H9 (cell line): ENCODE results near the gene KRT6B. TPM values are rescaled to one million over a fixed set of nuclear protein-coding genes. Genes with fewer than 3 reads are reported as not detected.

Experiments used
- DNase-seq: peaks from one replicate; pipeline ENCODE4 v3.0.0-alpha.2; 2017
- H2AFZ ChIP-seq: one replicate; pipeline ENCODE4 v1.6.1; 2013; ENCODE audit warnings: mild to moderate bottlenecking, low read length, control low read depth, moderate library complexity
- H2AK5ac ChIP-seq: 2 replicates; pipeline ENCODE4 v1.6.1; 2013; ENCODE audit warnings: low read length, control low read depth, mixed read lengths; ENCODE audit not compliant: insufficient read length
- H2BK120ac ChIP-seq: one replicate; pipeline ENCODE4 v1.6.1; 2013; ENCODE audit warnings: low read depth, mild to moderate bottlenecking, low read length, control low read depth, inconsistent platforms; ENCODE audit not compliant: poor library complexity, severe bottlenecking
- H2BK12ac ChIP-seq: 2 replicates; pipeline ENCODE4 v1.6.1; 2013; ENCODE audit warnings: low read length, control low read depth, mixed read lengths, low read depth; ENCODE audit not compliant: insufficient read length
- H2BK15ac ChIP-seq: 2 replicates; pipeline ENCODE4 v1.6.1; 2013; ENCODE audit warnings: low read depth, low read length, control low read depth
- H2BK20ac ChIP-seq: one replicate; pipeline ENCODE4 v1.6.1; 2013; ENCODE audit warnings: low read depth, mild to moderate bottlenecking, low read length, control low read depth, inconsistent platforms; ENCODE audit not compliant: poor library complexity, severe bottlenecking
- H2BK5ac ChIP-seq: 2 replicates; pipeline ENCODE4 v1.6.1; 2013; ENCODE audit warnings: low read length, control low read depth, mixed read lengths; ENCODE audit not compliant: insufficient read length
- H3K14ac ChIP-seq: 2 replicates; pipeline ENCODE4 v1.6.1; 2013; ENCODE audit warnings: low read length, control low read depth; ENCODE audit not compliant: insufficient read depth
- H3K18ac ChIP-seq: 2 replicates; pipeline ENCODE4 v1.6.1; 2013; ENCODE audit warnings: low read depth, mild to moderate bottlenecking, mixed read lengths, low read length, control low read depth; ENCODE audit not compliant: insufficient read length
- H3K23ac ChIP-seq: 2 replicates; pipeline ENCODE4 v1.6.1; 2013; ENCODE audit warnings: low read length, control low read depth, mixed read lengths, low read depth; ENCODE audit not compliant: insufficient read length
- H3K23me2 ChIP-seq: 2 replicates; pipeline ENCODE4 v1.6.1; 2013; ENCODE audit warnings: low read depth, mild to moderate bottlenecking, mixed read lengths, low read length, control low read depth; ENCODE audit not compliant: insufficient read length, poor library complexity, severe bottlenecking
- H3K27ac ChIP-seq: 2 replicates; pipeline ENCODE4 v1.5.1; 2013; ENCODE audit warnings: low read length, control low read depth, mixed read lengths, low read depth; ENCODE audit not compliant: insufficient read length
- H3K27me3 ChIP-seq: 2 replicates; pipeline ENCODE4 v1.6.1; 2013; ENCODE audit warnings: low read length, control low read depth, inconsistent platforms; ENCODE audit not compliant: insufficient read depth
- H3K4ac ChIP-seq: 2 replicates; pipeline ENCODE4 v1.6.1; 2013; ENCODE audit warnings: low read depth, mild to moderate bottlenecking, control low read depth, inconsistent platforms, low read length, moderate library complexity
- H3K4me1 ChIP-seq: 2 replicates; pipeline ENCODE4 v1.6.1; 2013; ENCODE audit warnings: low read length, control low read depth, inconsistent platforms; ENCODE audit not compliant: insufficient read depth
- H3K4me2 ChIP-seq: 2 replicates; pipeline ENCODE4 v1.6.1; 2013; ENCODE audit warnings: low read length, control low read depth, mixed read lengths; ENCODE audit not compliant: insufficient read length, insufficient read depth
- H3K56ac ChIP-seq: 2 replicates; pipeline ENCODE4 v1.6.1; 2013; ENCODE audit warnings: low read depth, mild to moderate bottlenecking, mixed read lengths, low read length, control low read depth; ENCODE audit not compliant: insufficient read length
- H3K79me1 ChIP-seq: 2 replicates; pipeline ENCODE4 v1.6.1; 2013; ENCODE audit warnings: low read depth, mild to moderate bottlenecking, moderate library complexity, low read length, control low read depth, inconsistent platforms; ENCODE audit not compliant: insufficient read depth, poor library complexity, severe bottlenecking
- H3K79me2 ChIP-seq: 2 replicates; pipeline ENCODE4 v1.6.1; 2013; ENCODE audit warnings: low read length, control low read depth, inconsistent platforms; ENCODE audit not compliant: insufficient read depth
- H3K9ac ChIP-seq: 2 replicates; pipeline ENCODE4 v1.6.1; 2013; ENCODE audit warnings: low read length, control low read depth, mixed read lengths; ENCODE audit not compliant: insufficient read length; ENCODE audit errors: extremely low read depth
- H3K9me3 ChIP-seq: one replicate; pipeline ENCODE4 v1.6.1; 2013; ENCODE audit warnings: low read depth, low read length, inconsistent platforms; ENCODE audit not compliant: control insufficient read depth
- H3T11ph ChIP-seq: one replicate; pipeline ENCODE4 v1.6.1; 2013; ENCODE audit warnings: mild to moderate bottlenecking, low read length, control low read depth, inconsistent platforms
- H4K20me1 ChIP-seq: one replicate; pipeline ENCODE4 v1.6.1; 2013; ENCODE audit not compliant: control insufficient read depth, insufficient read length, insufficient read depth
- H4K5ac ChIP-seq: 2 replicates; pipeline ENCODE4 v1.6.1; 2013; ENCODE audit warnings: low read depth, mild to moderate bottlenecking, mixed read lengths, low read length, control low read depth; ENCODE audit not compliant: insufficient read length
- H4K8ac ChIP-seq: replicated peaks from 2 replicates; pipeline ENCODE4 v1.6.1; 2013; ENCODE audit warnings: low read length, control low read depth, mixed read lengths, low read depth; ENCODE audit not compliant: insufficient read length
- H4K91ac ChIP-seq: 2 replicates; pipeline ENCODE4 v1.6.1; 2013; ENCODE audit warnings: low read depth, mild to moderate bottlenecking, moderate library complexity, mixed read lengths, low read length, control low read depth; ENCODE audit not compliant: insufficient read length
- H3K27ac Mint-ChIP-seq, 3 experiments: 2 replicates in 2 of 3; 3 replicates in 1 of 3; pipeline ENCODE4 v1.8.0; 2020 to 2021; ENCODE audit warnings: mixed read lengths in 3 of 3, mild to moderate bottlenecking in 1 of 3, moderate library complexity in 1 of 3
- H3K27me3 Mint-ChIP-seq: 2 replicates; pipeline ENCODE4 v1.8.0; 2021; ENCODE audit warnings: low read depth, mild to moderate bottlenecking, moderate library complexity, mixed read lengths
- H3K36me3 Mint-ChIP-seq, 3 experiments: 2 replicates in 2 of 3; 3 replicates in 1 of 3; pipeline ENCODE4 v1.8.0; 2020 to 2021; ENCODE audit warnings: low read depth in 3 of 3, mixed read lengths in 3 of 3; ENCODE audit not compliant: insufficient read depth in 1 of 3
- H3K4me1 Mint-ChIP-seq, 2 experiments: 2 replicates each; pipeline ENCODE4 v1.8.0; 2020; ENCODE audit warnings: mixed read lengths in 2 of 2
- H3K4me3 Mint-ChIP-seq, 2 experiments: 2 replicates in 1 of 2; 3 replicates in 1 of 2; pipeline ENCODE4 v1.8.0; 2020 to 2021; ENCODE audit warnings: mild to moderate bottlenecking in 2 of 2, mixed read lengths in 2 of 2, moderate library complexity in 1 of 2
- H3K9me3 Mint-ChIP-seq, 2 experiments: 2 replicates in 1 of 2; 3 replicates in 1 of 2; pipeline ENCODE4 v1.8.0; 2020; ENCODE audit warnings: mild to moderate bottlenecking in 2 of 2, mixed read lengths in 2 of 2, moderate library complexity in 1 of 2
- WGBS: extraction: QIAGEN DNeasy Blood & Tissue Kit; methylation state at CpG from one replicate; pipeline ENCODE4 v1.1.7; 2013; ENCODE audit warnings: missing lambda C conversion rate, low lambda C conversion rate, mixed read lengths; ENCODE audit not compliant: insufficient read length; ENCODE audit errors: extremely low coverage; 5-methylcytosine and 5-hydroxymethylcytosine counted together
- total RNA-seq: library from RNA; stranded (reverse); gene quantifications from 2 replicates; pipeline ENCODE4 v1.2.1, GENCODE V29; 2021
- TF ChIP-seq, protein P1 (sequence below): fragments of 200-600 bp; sonication (generic); conservative IDR thresholded peaks from 3 replicates; pipeline ENCODE4 v1.8.0; 2021; ENCODE audit warnings: antibody characterized with exemption, mild to moderate bottlenecking

KRT6B gene
- total RNA-seq, 1 experiment from 2014 or later = not detected

DNA sequence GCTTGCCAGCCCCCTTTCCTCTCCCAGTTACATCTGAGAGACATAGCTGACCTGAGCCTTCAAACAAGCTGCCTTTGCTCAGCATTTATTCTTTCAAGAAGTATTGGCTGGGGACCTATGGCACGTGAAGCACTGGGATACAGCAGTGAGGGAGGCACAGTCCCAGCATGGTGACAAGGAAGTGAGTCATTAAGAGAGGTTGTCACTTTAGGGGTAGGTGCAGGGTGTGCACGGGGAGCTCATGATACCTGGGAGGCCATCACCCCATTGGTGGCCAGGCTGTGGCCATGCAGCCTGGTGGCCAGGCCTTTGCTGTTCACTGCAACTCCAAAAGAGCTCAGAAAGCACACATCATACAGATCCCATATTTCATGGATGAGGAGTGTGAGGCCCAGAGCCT, 12.1 kb downstream of the KRT6B start:
- H2BK120ac ChIP-seq = no peak overlapping the region
- no peak overlapping the region for H2BK12ac ChIP-seq
- no peak overlapping the region for H2BK20ac ChIP-seq
- H4K5ac ChIP-seq = no peak overlapping the region
- H3K79me2 ChIP-seq = no peaks in the 10 kb centered on the region
- no peaks in the 10 kb centered on the region for H3K23me2 ChIP-seq
- Mint-ChIP-seq H3K4me3 (no peak overlapping the region), H3K4me1 (peaks cover 20 to 27% of the 10 kb centered on the region in 2 experiments), H3K9me3 (no peaks in the 10 kb centered on the region), H3K36me3 (no peaks in the 10 kb centered on the region), H3K27ac (no peak overlapping the region), H3K27me3 (peaks cover 3% of the 10 kb centered on the region)
- no CpG with 5 or more reads among the region's 2 CpGs for WGBS
- no peak overlapping the region for H3T11ph ChIP-seq
- no peak overlapping the region for H3K27ac ChIP-seq
- H3K27me3 ChIP-seq = no peaks in the 10 kb centered on the region
- H3K79me1 ChIP-seq = no peaks in the 10 kb centered on the region
- H3K9ac ChIP-seq = no peak overlapping the region
- H3K23ac ChIP-seq = no peak overlapping the region
- no peak overlapping the region for H2AK5ac ChIP-seq
- no peak overlapping the region for H2BK5ac ChIP-seq
- no peak overlapping the region for H3K4me2 ChIP-seq
- DNase-seq = no peak
- H3K14ac ChIP-seq = no peak overlapping the region
- no peaks in the 10 kb centered on the region for H4K20me1 ChIP-seq
- no peak overlapping the region for H4K8ac ChIP-seq
- H3K56ac ChIP-seq = no peak overlapping the region
- H2AFZ ChIP-seq = no peak overlapping the region
- TF ChIP-seq, protein P1, sequence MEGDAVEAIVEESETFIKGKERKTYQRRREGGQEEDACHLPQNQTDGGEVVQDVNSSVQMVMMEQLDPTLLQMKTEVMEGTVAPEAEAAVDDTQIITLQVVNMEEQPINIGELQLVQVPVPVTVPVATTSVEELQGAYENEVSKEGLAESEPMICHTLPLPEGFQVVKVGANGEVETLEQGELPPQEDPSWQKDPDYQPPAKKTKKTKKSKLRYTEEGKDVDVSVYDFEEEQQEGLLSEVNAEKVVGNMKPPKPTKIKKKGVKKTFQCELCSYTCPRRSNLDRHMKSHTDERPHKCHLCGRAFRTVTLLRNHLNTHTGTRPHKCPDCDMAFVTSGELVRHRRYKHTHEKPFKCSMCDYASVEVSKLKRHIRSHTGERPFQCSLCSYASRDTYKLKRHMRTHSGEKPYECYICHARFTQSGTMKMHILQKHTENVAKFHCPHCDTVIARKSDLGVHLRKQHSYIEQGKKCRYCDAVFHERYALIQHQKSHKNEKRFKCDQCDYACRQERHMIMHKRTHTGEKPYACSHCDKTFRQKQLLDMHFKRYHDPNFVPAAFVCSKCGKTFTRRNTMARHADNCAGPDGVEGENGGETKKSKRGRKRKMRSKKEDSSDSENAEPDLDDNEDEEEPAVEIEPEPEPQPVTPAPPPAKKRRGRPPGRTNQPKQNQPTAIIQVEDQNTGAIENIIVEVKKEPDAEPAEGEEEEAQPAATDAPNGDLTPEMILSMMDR = no peak
- H3K4me1 ChIP-seq = 0 out of 2 replicates have a peak, but pooled peaks cover 2% of the 10 kb centered on the region
- H3K9me3 ChIP-seq = no peaks in the 10 kb centered on the region
- no peak overlapping the region for H3K4ac ChIP-seq
- H2BK15ac ChIP-seq = no peak overlapping the region
- H4K91ac ChIP-seq = no peak overlapping the region
- no peak overlapping the region for H3K18ac ChIP-seq
